Kidney glomerular epithelial cell (primary cell): Measurements from ENCODE around the gene CHRNE.
A peak's percentile ranks its signal among the peaks of the same experiment; 100 is the strongest.
"Not testable (repeated sequence)": the region's sequence is repeated elsewhere in the genome, so short reads cannot be mapped to it uniquely, and the experiment has no call there.

Source experiments
- DNase-seq: peaks from one replicate; lab custom pipeline; 2025; lab: John Stamatoyannopoulos, UW

Gene CHRNE

GRCh38 chr17:4887581-4887980 lies 15.3 kb downstream of the CHRNE start:
- no peak for DNase-seq

DNA sequence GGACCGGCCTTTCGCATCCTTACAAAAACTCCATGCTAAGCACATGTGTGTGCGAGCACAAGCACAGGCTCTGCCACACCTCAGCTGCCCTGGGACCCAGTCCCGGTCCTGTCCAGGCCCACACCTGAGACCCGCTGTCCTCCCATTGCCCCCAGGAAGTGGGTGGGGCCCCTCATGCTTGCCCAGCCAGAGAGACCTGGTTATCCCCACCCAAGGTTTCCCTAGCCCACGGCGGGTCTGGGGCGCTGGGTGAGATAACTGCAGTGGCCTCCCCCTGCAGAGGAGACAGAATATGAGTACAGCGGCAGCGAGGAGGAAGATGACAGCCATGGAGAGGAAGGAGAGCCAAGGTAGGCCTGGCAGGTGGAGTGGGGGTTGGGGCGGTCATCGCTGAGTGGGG lies 16.1 kb downstream of the CHRNE start:
- no peak for DNase-seq

GRCh38 chr17:4884489-4884888 lies 18.4 kb downstream of the CHRNE start:
- no peak for DNase-seq

GRCh38 chr17:4881761-4882555 lies 20.9 kb downstream of the CHRNE start:
- DNase-seq = no peak

DNA sequence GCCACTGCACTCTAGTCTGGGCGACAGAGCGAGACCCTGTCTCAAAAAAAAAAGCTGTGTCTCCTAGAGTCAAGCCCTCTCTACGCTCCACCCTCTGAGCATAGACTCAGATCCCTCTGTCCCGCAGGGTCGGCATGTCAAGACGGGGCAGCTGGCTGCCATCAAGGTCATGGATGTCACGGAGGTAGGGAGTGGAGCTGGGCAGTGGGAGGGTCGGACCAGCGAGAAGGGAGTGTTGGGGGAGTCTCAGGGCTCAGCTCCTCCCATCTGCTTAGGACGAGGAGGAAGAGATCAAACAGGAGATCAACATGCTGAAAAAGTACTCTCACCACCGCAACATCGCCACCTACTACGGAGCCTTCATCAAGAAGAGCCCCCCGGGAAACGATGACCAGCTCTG lies 22.0 kb downstream of the CHRNE start:
- DNase-seq = no peak

DNA sequence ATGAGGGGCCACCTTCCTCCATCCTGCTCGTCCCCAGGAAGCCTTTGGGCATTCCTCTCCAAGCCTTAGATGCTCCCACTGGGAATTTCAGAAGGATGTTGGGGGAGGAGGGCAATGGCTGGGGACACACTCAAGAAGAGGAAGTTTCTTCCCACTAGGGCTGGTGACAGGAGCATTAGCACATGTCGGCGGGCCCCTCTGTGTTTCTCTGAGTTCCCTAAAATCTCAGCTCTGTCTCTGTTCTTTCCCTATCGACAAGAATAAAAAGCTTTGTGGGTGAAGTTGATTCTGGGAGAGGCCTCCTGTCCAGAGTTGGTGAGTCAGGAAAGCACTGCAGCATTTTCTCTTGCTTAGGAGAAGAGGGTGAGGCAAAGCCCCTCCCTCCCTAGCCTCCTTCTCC lies 23.3 kb downstream of the CHRNE start:
- DNase-seq = no peak

- DNase-seq = no peak
Measured at GRCh38 chr17:4877089-4877488, 25.8 kb downstream of the CHRNE start.

- DNase-seq = no peak
Measured at GRCh38 chr17:4872786-4873185, 30.1 kb downstream of the CHRNE start.

DNA sequence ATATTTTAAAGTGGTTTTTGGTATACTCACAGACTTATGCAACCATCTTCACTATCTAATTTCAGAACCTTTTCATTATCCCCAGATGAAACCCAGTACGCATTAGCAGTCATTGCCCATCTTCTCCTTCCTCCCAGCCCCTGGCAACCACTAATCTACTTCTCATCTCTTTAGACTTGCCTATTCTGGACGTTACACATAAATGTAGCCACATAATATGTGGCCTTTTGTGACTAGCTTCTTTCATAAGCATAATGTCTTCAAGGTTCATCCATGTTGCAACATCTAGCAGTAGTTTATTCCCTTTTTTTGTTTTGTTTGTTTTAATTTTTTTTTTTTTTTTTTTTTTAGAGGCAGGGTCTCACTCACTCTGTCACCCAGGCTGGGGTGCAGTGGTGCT lies 32.0 kb downstream of the CHRNE start:
- DNase-seq = no peak

- DNase-seq = not testable (repeated sequence)
Measured at GRCh38 chr17:4869058-4869998, 33.6 kb downstream of the CHRNE start.

DNA sequence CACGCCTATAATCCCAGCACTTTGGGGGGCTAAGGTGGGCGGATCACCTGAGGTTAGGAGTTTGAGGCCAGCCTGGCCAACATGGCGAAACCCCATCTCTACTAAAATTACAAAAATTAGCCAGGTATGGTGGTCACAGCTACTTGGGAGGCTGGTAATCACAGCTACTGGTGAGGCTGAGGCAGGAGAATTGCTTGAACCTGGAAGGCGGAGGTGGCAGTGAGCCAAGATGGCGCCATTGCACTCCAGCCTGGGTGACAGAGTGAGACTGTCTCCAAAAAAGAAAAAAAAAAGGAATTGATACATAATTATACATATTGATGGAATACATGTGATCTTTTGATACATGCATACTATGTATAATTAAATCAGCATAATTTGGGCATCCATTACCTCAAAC lies 35.4 kb downstream of the CHRNE start:
- DNase-seq = not testable (repeated sequence)

GRCh38 chr17:4863321-4863720 lies 39.6 kb downstream of the CHRNE start:
- no peak for DNase-seq

- no peak for DNase-seq
Measured at GRCh38 chr17:4862720-4863119, 40.2 kb downstream of the CHRNE start.

- no peak for DNase-seq
Measured at GRCh38 chr17:4861052-4861451, 41.8 kb downstream of the CHRNE start.

DNA sequence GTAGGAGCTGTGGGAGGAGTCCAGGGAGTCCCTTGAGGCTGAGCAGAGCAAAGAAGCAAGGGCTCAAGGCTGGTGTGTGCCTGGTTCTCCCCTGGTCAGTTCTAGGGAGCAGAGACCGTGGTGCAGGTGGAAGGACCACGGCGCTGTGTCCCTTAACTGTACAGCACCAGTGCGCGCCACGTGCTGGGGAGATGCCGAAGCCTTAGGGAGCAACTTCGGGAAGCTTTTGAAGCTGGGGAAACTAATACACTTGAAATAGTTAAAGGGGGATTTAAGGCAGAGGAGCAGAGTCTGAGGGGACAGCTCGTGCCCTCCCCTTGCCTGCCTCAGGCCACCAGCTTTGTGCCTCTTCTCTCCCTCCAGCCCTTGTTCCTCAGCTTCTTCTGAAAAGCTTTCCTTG lies 42.2 kb downstream of the CHRNE start:
- no peak for DNase-seq

- no peak for DNase-seq
Measured at GRCh38 chr17:4859816-4860625, 42.9 kb downstream of the CHRNE start.

- DNase-seq = peak; percentile 45
Measured at GRCh38 chr17:4858882-4859260, 44.0 kb downstream of the CHRNE start.

- no peak for DNase-seq
Measured at GRCh38 chr17:4858068-4858881, 44.6 kb downstream of the CHRNE start.

- DNase-seq = not testable (repeated sequence)
Measured at GRCh38 chr17:4857347-4857746, 45.6 kb downstream of the CHRNE start.

- DNase-seq = no peak
Measured at GRCh38 chr17:4856937-4857314, 46.0 kb downstream of the CHRNE start.

- DNase-seq = no peak
Measured at GRCh38 chr17:4856271-4856936, 46.5 kb downstream of the CHRNE start.
